HPDE6-E6E7 (cell line): ENCODE results near the gene ZFP90.
"Not testable (repeated sequence)": the region's sequence is repeated elsewhere in the genome, so short reads cannot be mapped to it uniquely, and the experiment has no call there.

Experiments used
- DNase-seq: peaks from one replicate; pipeline ENCODE4 v3.0.0; 2011; ENCODE audit warnings: missing footprints; ENCODE audit errors: extremely low spot score

The ZFP90 gene

GRCh38 chr16:68538880-68539701 lies at the start of gene ZFP90:
ZFP90 (plus strand) TSS chr16:68539291; CDS start chr16:68539793, 502 bp downstream.
- peak; percentile 97 for DNase-seq

GRCh38 chr16:68490358-68490757 lies 48.7 kb upstream of the ZFP90 start:
- DNase-seq: no peak

- DNase-seq: peak; percentile 100
Observed at GRCh38 chr16:68490829-68491575, 48.1 kb upstream of the ZFP90 start.

- no peak for DNase-seq
Observed at GRCh38 chr16:68491576-68491950, 47.5 kb upstream of the ZFP90 start.

- DNase-seq: no peak
Observed at GRCh38 chr16:68492151-68492542, 46.9 kb upstream of the ZFP90 start.

GRCh38 chr16:68492543-68493411 lies 46.3 kb upstream of the ZFP90 start:
- DNase-seq: no peak

- no peak for DNase-seq
Observed at GRCh38 chr16:68493412-68494070, 45.5 kb upstream of the ZFP90 start.

- DNase-seq: not testable (repeated sequence)
Observed at GRCh38 chr16:68494261-68494660, 44.8 kb upstream of the ZFP90 start.

GRCh38 chr16:68496689-68497088 lies 42.4 kb upstream of the ZFP90 start:
- DNase-seq: no peak

- DNase-seq: no peak
Observed at GRCh38 chr16:68499006-68499405, 40.1 kb upstream of the ZFP90 start.

- no peak for DNase-seq
Observed at GRCh38 chr16:68503334-68503733, 35.8 kb upstream of the ZFP90 start.

GRCh38 chr16:68504066-68504465 lies 35.0 kb upstream of the ZFP90 start:
- no peak for DNase-seq

- DNase-seq: no peak
Observed at GRCh38 chr16:68506331-68507053, 32.6 kb upstream of the ZFP90 start.

GRCh38 chr16:68508013-68508412 lies 31.1 kb upstream of the ZFP90 start:
- DNase-seq: no peak

- DNase-seq: no peak
Observed at GRCh38 chr16:68508641-68509240, 30.4 kb upstream of the ZFP90 start.

GRCh38 chr16:68509381-68509780 lies 29.7 kb upstream of the ZFP90 start:
- no peak for DNase-seq

- DNase-seq: no peak
Observed at GRCh38 chr16:68510775-68511174, 28.3 kb upstream of the ZFP90 start.

- DNase-seq: no peak
Observed at GRCh38 chr16:68512183-68512582, 26.9 kb upstream of the ZFP90 start.

- no peak for DNase-seq
Observed at GRCh38 chr16:68512742-68513141, 26.3 kb upstream of the ZFP90 start.

- no peak for DNase-seq
Observed at GRCh38 chr16:68514511-68514910, 24.6 kb upstream of the ZFP90 start.
